Panc1 (cell line): Measurements from ENCODE around the gene EMC1.

Experiments used
- TF ChIP-seq, protein P1 (sequence below), 2 experiments: IDR thresholded peaks; 2 replicates each; pipeline ENCODE4 v1.6.1; 2011 to 2012; ENCODE audit warnings: low read depth in 2 of 2, control low read depth in 1 of 2, low read length in 1 of 2, mild to moderate bottlenecking in 1 of 2, moderate library complexity in 1 of 2; ENCODE audit not compliant: insufficient read depth in 1 of 2
- TF ChIP-seq, protein P2 (sequence below): fragments of 450-650 bp; IDR thresholded peaks from 2 replicates; pipeline ENCODE4 v1.5.1; 2017; ENCODE audit warnings: mild to moderate bottlenecking

DNA sequence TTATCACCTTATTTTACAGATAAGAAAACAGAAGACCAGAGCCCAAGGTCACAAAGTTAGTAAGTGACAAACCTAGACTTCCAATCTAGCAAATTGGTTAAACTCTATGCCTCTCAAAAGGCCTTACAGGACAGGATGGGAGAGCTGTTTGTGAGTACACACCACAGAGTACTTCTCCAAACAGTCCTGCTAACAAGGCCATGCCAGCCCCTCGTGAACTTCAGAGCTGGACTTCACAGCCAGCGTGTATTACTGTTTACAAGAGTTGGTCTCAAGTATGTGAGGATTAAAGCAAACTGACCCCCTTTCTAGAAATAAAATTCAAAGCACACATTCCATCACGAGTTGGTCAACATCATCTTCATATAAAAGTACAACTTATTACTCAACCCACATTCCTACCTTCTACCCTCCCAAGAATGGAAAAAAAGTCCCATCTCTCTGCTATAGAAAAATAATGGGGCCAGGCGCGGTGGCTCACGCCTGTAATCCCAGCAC, 21.4 kb downstream of the EMC1 start:
- TF ChIP-seq, protein P1, sequence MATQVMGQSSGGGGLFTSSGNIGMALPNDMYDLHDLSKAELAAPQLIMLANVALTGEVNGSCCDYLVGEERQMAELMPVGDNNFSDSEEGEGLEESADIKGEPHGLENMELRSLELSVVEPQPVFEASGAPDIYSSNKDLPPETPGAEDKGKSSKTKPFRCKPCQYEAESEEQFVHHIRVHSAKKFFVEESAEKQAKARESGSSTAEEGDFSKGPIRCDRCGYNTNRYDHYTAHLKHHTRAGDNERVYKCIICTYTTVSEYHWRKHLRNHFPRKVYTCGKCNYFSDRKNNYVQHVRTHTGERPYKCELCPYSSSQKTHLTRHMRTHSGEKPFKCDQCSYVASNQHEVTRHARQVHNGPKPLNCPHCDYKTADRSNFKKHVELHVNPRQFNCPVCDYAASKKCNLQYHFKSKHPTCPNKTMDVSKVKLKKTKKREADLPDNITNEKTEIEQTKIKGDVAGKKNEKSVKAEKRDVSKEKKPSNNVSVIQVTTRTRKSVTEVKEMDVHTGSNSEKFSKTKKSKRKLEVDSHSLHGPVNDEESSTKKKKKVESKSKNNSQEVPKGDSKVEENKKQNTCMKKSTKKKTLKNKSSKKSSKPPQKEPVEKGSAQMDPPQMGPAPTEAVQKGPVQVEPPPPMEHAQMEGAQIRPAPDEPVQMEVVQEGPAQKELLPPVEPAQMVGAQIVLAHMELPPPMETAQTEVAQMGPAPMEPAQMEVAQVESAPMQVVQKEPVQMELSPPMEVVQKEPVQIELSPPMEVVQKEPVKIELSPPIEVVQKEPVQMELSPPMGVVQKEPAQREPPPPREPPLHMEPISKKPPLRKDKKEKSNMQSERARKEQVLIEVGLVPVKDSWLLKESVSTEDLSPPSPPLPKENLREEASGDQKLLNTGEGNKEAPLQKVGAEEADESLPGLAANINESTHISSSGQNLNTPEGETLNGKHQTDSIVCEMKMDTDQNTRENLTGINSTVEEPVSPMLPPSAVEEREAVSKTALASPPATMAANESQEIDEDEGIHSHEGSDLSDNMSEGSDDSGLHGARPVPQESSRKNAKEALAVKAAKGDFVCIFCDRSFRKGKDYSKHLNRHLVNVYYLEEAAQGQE (IDR thresholded peaks at IDR 0.05; ENCODE audit: insufficient read depth in 1 of 2, low read depth in 2 of 2, low read length in 1 of 2), result no peak
- TF ChIP-seq, protein P2, sequence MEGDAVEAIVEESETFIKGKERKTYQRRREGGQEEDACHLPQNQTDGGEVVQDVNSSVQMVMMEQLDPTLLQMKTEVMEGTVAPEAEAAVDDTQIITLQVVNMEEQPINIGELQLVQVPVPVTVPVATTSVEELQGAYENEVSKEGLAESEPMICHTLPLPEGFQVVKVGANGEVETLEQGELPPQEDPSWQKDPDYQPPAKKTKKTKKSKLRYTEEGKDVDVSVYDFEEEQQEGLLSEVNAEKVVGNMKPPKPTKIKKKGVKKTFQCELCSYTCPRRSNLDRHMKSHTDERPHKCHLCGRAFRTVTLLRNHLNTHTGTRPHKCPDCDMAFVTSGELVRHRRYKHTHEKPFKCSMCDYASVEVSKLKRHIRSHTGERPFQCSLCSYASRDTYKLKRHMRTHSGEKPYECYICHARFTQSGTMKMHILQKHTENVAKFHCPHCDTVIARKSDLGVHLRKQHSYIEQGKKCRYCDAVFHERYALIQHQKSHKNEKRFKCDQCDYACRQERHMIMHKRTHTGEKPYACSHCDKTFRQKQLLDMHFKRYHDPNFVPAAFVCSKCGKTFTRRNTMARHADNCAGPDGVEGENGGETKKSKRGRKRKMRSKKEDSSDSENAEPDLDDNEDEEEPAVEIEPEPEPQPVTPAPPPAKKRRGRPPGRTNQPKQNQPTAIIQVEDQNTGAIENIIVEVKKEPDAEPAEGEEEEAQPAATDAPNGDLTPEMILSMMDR, result no peak
